PFSK-1 (cell line): ENCODE results near the gene CHRNA10.

Experiments
- POLR2AphosphoS5 ChIP-seq: IDR thresholded peaks from 2 replicates; pipeline ENCODE4 v1.6.1; 2012; ENCODE audit warnings: low read depth, mild to moderate bottlenecking, control low read depth, low read length, moderate library complexity
- REST ChIP-seq, 2 experiments: IDR thresholded peaks; 2 replicates each; pipeline versions ENCODE4 v1.6.1 to v1.8.0; 2011 to 2012; ENCODE audit warnings: low read depth in 2 of 2, low read length in 2 of 2, control low read depth in 1 of 2, inconsistent platforms in 1 of 2, mild to moderate bottlenecking in 1 of 2, moderate library complexity in 1 of 2; ENCODE audit not compliant: insufficient read depth in 1 of 2
- SIN3A ChIP-seq: IDR thresholded peaks from 2 replicates; pipeline ENCODE4 v1.6.1; 2012; ENCODE audit warnings: mild to moderate bottlenecking, low read length, moderate library complexity, borderline replicate concordance; ENCODE audit not compliant: insufficient read depth
- TAF1 ChIP-seq: IDR thresholded peaks from 2 replicates; pipeline ENCODE4 v1.6.1; 2012; ENCODE audit warnings: low read length, control low read depth, borderline replicate concordance; ENCODE audit not compliant: insufficient read depth

DNA sequence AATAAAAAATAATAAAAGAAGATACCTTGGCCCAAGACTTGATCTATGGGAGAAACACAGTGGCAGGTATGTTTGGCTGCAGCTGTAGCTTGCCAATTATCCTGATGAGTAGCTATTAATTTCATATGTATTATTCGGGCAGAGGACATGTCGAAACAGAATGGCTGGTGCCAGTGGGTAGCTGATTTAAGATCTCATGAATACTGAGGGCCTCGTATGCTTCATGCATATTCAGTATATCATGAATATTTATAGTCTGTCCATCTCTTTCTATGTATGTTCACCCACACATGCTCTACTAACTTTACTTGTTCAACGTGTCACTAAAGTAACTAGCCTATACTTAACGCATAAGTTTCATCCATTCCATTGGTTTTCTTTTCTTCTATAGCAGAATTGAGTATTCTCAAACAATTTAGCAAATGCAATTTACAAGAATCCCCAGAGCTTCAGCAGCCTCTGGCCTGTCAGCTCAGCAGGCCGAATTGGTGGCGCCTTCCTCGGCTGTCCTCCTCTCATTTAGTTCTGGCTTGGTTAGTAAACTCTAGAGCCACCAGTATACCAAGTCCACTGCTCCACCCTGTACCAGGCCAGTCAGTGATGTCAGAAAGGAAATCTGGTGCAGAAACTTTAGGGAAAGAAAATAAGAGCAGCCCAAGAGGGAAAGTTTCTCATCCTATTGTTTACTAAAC lies 47.3 kb downstream of the CHRNA10 start:
- TF ChIP-seq POLR2AphosphoS5 = no peak
- no peak for TF ChIP-seq SIN3A
- no peak for TF ChIP-seq REST (IDR thresholded peaks at IDR 0.05; ENCODE audit: insufficient read depth in 1 of 2, low read depth in 2 of 2, low read length in 2 of 2)
- no peak for TF ChIP-seq TAF1
